K562 (cell line): Measurements from ENCODE around the gene KPNA3. TPM values are rescaled to one million over a fixed set of nuclear protein-coding genes. Genes with fewer than 3 reads are reported as not detected.

Source experiments
- ATAC-seq: fragments of 200-7000 bp; cut with Tn5 transposase; 3 replicates; pipeline ENCODE4 v1.9.1; 2020; ENCODE audit warnings: moderate library complexity
- Bru-seq: library from RNA; stranded (reverse); fragments of 400-500 nt; gene quantifications from one replicate; lab custom pipeline; 2021; lab: Mats Ljungman, UMichigan
- BruChase-seq, 2 experiments: library from RNA; stranded (reverse); fragments of 400-500 nt; gene quantifications; one replicate each; lab custom pipeline; 2021; lab: Mats Ljungman, UMichigan
- BruUV-seq: library from RNA; stranded (reverse); fragments of 400-500 nt; replicated peaks from 2 replicates; lab custom pipeline; 2021; lab: Mats Ljungman, UMichigan
- CTCF ChIA-PET: fragments of 300-600 bp; formaldehyde crosslinking; extraction: SDS; loops from one replicate; lab custom pipeline; 2021; ENCODE audit warnings: low intra/inter-chr PET ratio; lab: Yijun Ruan, JAX
- POLR2A ChIA-PET: fragments of 300-600, 350-650 bp; sonication (Branson Sonifier 250); formaldehyde crosslinking; extraction: SDS; loops from one replicate; lab custom pipeline; 2021; ENCODE audit warnings: antibody characterized with exemption, inconsistent platforms; lab: Yijun Ruan, JAX
- DNase-seq, 4 experiments: peaks; one replicate each; pipeline versions ENCODE4 v3.0.0 to v3.0.0-alpha.2; 2011 to 2018; ENCODE audit warnings: low spot score in 3 of 4, mixed read lengths in 3 of 4; ENCODE audit errors: extremely low read depth in 1 of 4
- FAIRE-seq: peaks from 2 replicates; lab custom pipeline; 2011; peaks lifted over from hg19 to GRCh38; lab: Jason Lieb, UNC
- H2AFZ ChIP-seq: 2 replicates; pipeline ENCODE4 v1.6.0; 2011; ENCODE audit warnings: low read depth, low read length, control low read depth, inconsistent platforms
- H3K27ac ChIP-seq: fragments of 200-600 bp; 3 replicates; pipeline ENCODE4 v1.8.0; 2011; ENCODE audit warnings: low read depth, mild to moderate bottlenecking, control low read depth, inconsistent platforms, low read length, moderate library complexity, mixed read lengths; ENCODE audit errors: extremely low read depth
- H3K27me3 ChIP-seq, 2 experiments: fragments of 300-600 bp in 1 of 2; 2 replicates in 1 of 2; 3 replicates in 1 of 2; pipeline versions ENCODE4 v1.6.0 to v1.8.0; 2011; ENCODE audit warnings: inconsistent platforms in 2 of 2, low read length in 2 of 2, mild to moderate bottlenecking in 1 of 2, mixed read lengths in 1 of 2, moderate library complexity in 1 of 2; ENCODE audit not compliant: control insufficient read depth in 2 of 2, insufficient read depth in 2 of 2
- H3K36me3 ChIP-seq: fragments of 300-600 bp; 3 replicates; pipeline ENCODE4 v1.8.0; 2011; ENCODE audit warnings: mild to moderate bottlenecking, low read length, inconsistent platforms; ENCODE audit not compliant: control insufficient read depth, insufficient read depth
- H3K4me1 ChIP-seq, 2 experiments: fragments of 200-600 bp in 1 of 2; replicated peaks in 1 of 2; 2 replicates in 1 of 2; 3 replicates in 1 of 2; pipeline versions ENCODE4 v1.5.1 to v1.8.0; 2011; ENCODE audit warnings: inconsistent platforms in 2 of 2, low read length in 2 of 2, mild to moderate bottlenecking in 1 of 2, mixed read lengths in 1 of 2, moderate library complexity in 1 of 2; ENCODE audit not compliant: control insufficient read depth in 2 of 2, insufficient read depth in 2 of 2
- H3K4me2 ChIP-seq: 2 replicates; pipeline ENCODE4 v1.6.1; 2011; ENCODE audit warnings: low read length, control low read depth, inconsistent platforms, mixed read lengths; ENCODE audit not compliant: insufficient read depth
- H3K4me3 ChIP-seq: fragments of 200-600 bp; sonication (generic), shearing (Covaris generic); 2 replicates; pipeline ENCODE4 v1.5.1; 2016; ENCODE audit warnings: control low read depth, inconsistent platforms
- H3K79me2 ChIP-seq: fragments of 200-600 bp; 3 replicates; pipeline ENCODE4 v1.8.0; 2011; ENCODE audit warnings: low read length, inconsistent platforms; ENCODE audit not compliant: control insufficient read depth, insufficient read depth
- H3K9ac ChIP-seq, 2 experiments: 2 replicates each; pipeline versions ENCODE4 v1.6.0 to v1.6.1; 2011; ENCODE audit warnings: low read depth in 2 of 2, low read length in 2 of 2, control low read depth in 1 of 2, inconsistent platforms in 1 of 2, mild to moderate bottlenecking in 1 of 2, mixed read lengths in 1 of 2; ENCODE audit not compliant: insufficient read depth in 1 of 2
- H3K9me1 ChIP-seq: one replicate; pipeline ENCODE4 v1.6.0; 2011; ENCODE audit warnings: inconsistent platforms, mild to moderate bottlenecking, low read length, moderate library complexity; ENCODE audit not compliant: control insufficient read depth, insufficient read depth
- H3K9me3 ChIP-seq: replicated peaks from 2 replicates; pipeline ENCODE4 v1.5.1; 2011; ENCODE audit warnings: low read depth, low read length, inconsistent platforms; ENCODE audit not compliant: control insufficient read depth, insufficient read depth
- H4K20me1 ChIP-seq: replicated peaks from 2 replicates; pipeline ENCODE4 v1.6.1; 2011; ENCODE audit warnings: low read length, inconsistent platforms, mixed read lengths; ENCODE audit not compliant: control insufficient read depth, insufficient read depth
- CHD1 ChIP-seq: fragments of 200-600 bp; sonication (generic); IDR thresholded peaks from one replicate; pipeline ENCODE4 v1.6.1; 2012; ENCODE audit warnings: mild to moderate bottlenecking, moderate library complexity, low read length, inconsistent platforms
- HCFC1 ChIP-seq: IDR thresholded peaks from 2 replicates; pipeline ENCODE4 v1.6.1; 2012; ENCODE audit warnings: low read depth, low read length, improper control_type of control experiment
- MCM3 ChIP-seq: fragments of 450-650 bp; IDR thresholded peaks from 2 replicates; pipeline ENCODE4 v1.6.1; 2016
- NRF1 ChIP-seq, 2 experiments: fragments of 450-650 bp; IDR thresholded peaks in 1 of 2; conservative IDR thresholded peaks in 1 of 2; 2 replicates each; pipeline ENCODE4 v1.6.1; 2014; ENCODE audit warnings: mild to moderate bottlenecking in 2 of 2
- PHF8 ChIP-seq: fragments of 200-600 bp; sonication (generic); IDR thresholded peaks from 2 replicates; pipeline ENCODE4 v1.6.1; 2012; ENCODE audit warnings: mixed run types, mild to moderate bottlenecking, inconsistent platforms, low read length, moderate library complexity, borderline replicate concordance
- POLR2AphosphoS5 ChIP-seq: IDR thresholded peaks from 2 replicates; pipeline ENCODE4 v1.6.1; 2011; ENCODE audit warnings: mild to moderate bottlenecking, low read depth, low read length, moderate library complexity; ENCODE audit not compliant: control insufficient read depth, insufficient read depth
- SNAPC5 ChIP-seq: fragments of 250-450 bp; sonication (Bioruptor Pico); IDR thresholded peaks from 2 replicates; pipeline ENCODE4 v1.8.0; 2021; ENCODE audit warnings: moderate library complexity, mild to moderate bottlenecking, inconsistent platforms
- ZBTB5 ChIP-seq: fragments of 450-650 bp; IDR thresholded peaks from 2 replicates; pipeline ENCODE4 v1.6.1; 2017; ENCODE audit warnings: antibody characterized with exemption
- ZFX ChIP-seq: sonication (generic); formaldehyde crosslinking; IDR thresholded peaks from 2 replicates; pipeline ENCODE4 v1.8.0; 2022; ENCODE audit warnings: mild to moderate bottlenecking, missing genetic modification reagents, moderate library complexity
- WGBS: fragments of 100-300 bp; shearing (Covaris generic); methylation state at CpG from one replicate; pipeline ENCODE4 v1.1.6; 2016; ENCODE audit warnings: low coverage, mixed read lengths; ENCODE audit not compliant: insufficient coverage; ENCODE audit errors: missing lambda C conversion rate; 5-methylcytosine and 5-hydroxymethylcytosine counted together
- in situ Hi-C: fragments of 300-500 bp; cut with MboI; formaldehyde crosslinking; loops from 4 replicates; pipeline ENCODE4 v1.15.0; 2018; ENCODE audit warnings: inconsistent platforms, mixed read lengths
- intact Hi-C: fragments of 100-400 bp; cut with micrococcal nuclease; formaldehyde crosslinking; loops from 2 replicates; pipeline ENCODE4 v1.14.2; 2022
- long read RNA-seq, 3 experiments: library from polyadenylated mRNA in 2 of 3; library from RNA in 1 of 3; unstranded in 2 of 3; stranded (forward) in 1 of 3; transcript quantifications; one replicate each; pipeline ENCODE4 v2.0.0, GENCODE V29; 2019 to 2022
- polyA minus RNA-seq, 3 experiments: library from RNA; depleted of rRNA, polyadenylated mRNA; stranded (reverse); fragments of >200 nt; gene quantifications; 2 replicates each; pipeline ENCODE4 v1.2.3, GENCODE V29; 2011
- polyA plus RNA-seq, 8 experiments: library from polyadenylated mRNA; depleted of rRNA in 4 of 8; stranded (reverse) in 5 of 8; unstranded in 3 of 8; fragments of >200 nt; fragmentation: Nextera tagmentation in 2 of 8; fragmentation: Illumina TruSeq in 1 of 8; extraction: Ambion mirVana in 2 of 8; extraction: Trizol in 1 of 8; gene quantifications; 2 replicates each; pipeline versions ENCODE4 v1.2.1 to v1.2.3, GENCODE V29; 2011 to 2014; ENCODE audit warnings: inconsistent platforms in 1 of 8, missing spikeins in 1 of 8
- total RNA-seq, 7 experiments: library from RNA; depleted of rRNA in 6 of 7; stranded (reverse); fragments of >200 nt in 6 of 7; fragmentation: Illumina TruSeq in 2 of 7; extraction: Trizol in 2 of 7; gene quantifications; 2 replicates each; pipeline versions ENCODE4 v1.2.1 to v1.2.3, GENCODE V29; 2011 to 2021; ENCODE audit warnings: low replicate concordance in 1 of 7
- TF ChIP-seq, protein P1 (sequence below): fragments of 250-450 bp; sonication (Bioruptor Pico); IDR thresholded peaks from 2 replicates; pipeline ENCODE4 v1.4.0; 2020; ENCODE audit warnings: mild to moderate bottlenecking

Gene KPNA3
- total RNA-seq (2011; cell fraction: chromatin; rRNA removed; ENCODE audit: low replicate concordance): 3.7 and 11.6 TPM in 2 replicates
- total RNA-seq (2011; cell fraction: nucleolus; rRNA removed): 2.7 and 3.4 TPM in 2 replicates
- 5.7 and 8.9 TPM in 2 replicates for total RNA-seq (2011; cell fraction: nucleoplasm; rRNA removed)
- 8.5 and 8.9 TPM in 2 replicates for total RNA-seq (2014; rRNA removed)
- total RNA-seq (2014; rRNA removed; fragmentation: Illumina TruSeq; extraction: Trizol): 17.8 and 19.9 TPM in 2 replicates
- total RNA-seq (2015; rRNA removed; fragmentation: Illumina TruSeq; extraction: Trizol): 15.7 and 15.8 TPM in 2 replicates
- 19.9 and 21.3 TPM in 2 replicates for total RNA-seq (2021)
- polyA plus RNA-seq (2011; rRNA removed): 10.0 and 17.9 TPM in 2 replicates
- 6.1 and 10.0 TPM in 2 replicates for polyA plus RNA-seq (2011; cell fraction: cytosol; rRNA removed)
- polyA plus RNA-seq (2011; cell fraction: nucleus; rRNA removed): 4.4 and 6.8 TPM in 2 replicates
- polyA plus RNA-seq (2012): 12.5 and 16.2 TPM in 2 replicates
- 19.7 and 23.4 TPM in 2 replicates for polyA plus RNA-seq (2014; fragmentation: Illumina TruSeq; extraction: Trizol)
- 10 to 100 TPM in 1 of 2 experiments, 1 to 10 TPM in 1; 10.0 to 11.0 TPM for polyA plus RNA-seq (2014; fragmentation: Nextera tagmentation; extraction: Ambion mirVana)
- 10.7 and 10.8 TPM in 2 replicates for polyA plus RNA-seq (2014; rRNA removed)
- polyA minus RNA-seq (2011; rRNA and poly(A)+ RNA removed): 22.3 and 24.5 TPM in 2 replicates
- polyA minus RNA-seq (2011; cell fraction: cytosol; rRNA and poly(A)+ RNA removed): 10.8 and 14.4 TPM in 2 replicates
- 2.6 and 5.4 TPM in 2 replicates for polyA minus RNA-seq (2011; cell fraction: nucleus; rRNA and poly(A)+ RNA removed)
- Bru-seq, nascent RNA: percentile 73 among the genes with signal in this experiment
- percentile 78 among the genes with signal in this experiment for BruChase-seq, experiment 1, labeled RNA remaining after a 2-hour chase
- percentile 79 among the genes with signal in this experiment for BruChase-seq, experiment 2, labeled RNA remaining after a 6-hour chase
- long read RNA-seq, experiment 1, full-length matches to known transcripts: 77 of 101 reads
- long read RNA-seq, experiment 1, partial matches to known transcripts: 7 of 101 reads
- long read RNA-seq, experiment 1, other reads (novel, unspliced or antisense): 17 of 101 reads
- long read RNA-seq, experiment 2, full-length matches to known transcripts: 3 of 18 reads
- long read RNA-seq, experiment 2, partial matches to known transcripts: 1 of 18 reads
- long read RNA-seq, experiment 2, other reads (novel, unspliced or antisense): 14 of 18 reads
- long read RNA-seq, experiment 3, full-length matches to known transcripts: 18 of 20 reads
- long read RNA-seq, experiment 3, partial matches to known transcripts: 2 of 20 reads
- long read RNA-seq, experiment 3, other reads (novel, unspliced or antisense): 0 of 20 reads

GRCh38 chr13:49792550-49793324 lies at the start of gene KPNA3:
TSS of gene KPNA3 (minus strand) at chr13:49792682. CDS start at chr13:49792506, 176 bp downstream.
- Histone ChIP-seq H3K9me3 (no peaks in the 10 kb centered on the region), H3K36me3 (peaks cover 7% of the 10 kb centered on the region; the same call in 1 of the 3 replicates), H3K4me3 (peak within 1 kb of the TSS; percentile 78), H4K20me1 (no peaks in the 10 kb centered on the region), H2AFZ (peak within 1 kb of the TSS; percentile 99), H3K4me2 (peak within 1 kb of the TSS; percentile 91), H3K9ac (peak within 1 kb of the TSS; percentile 82 to 97), H3K9me1 (no peaks in the 10 kb centered on the region), H3K79me2 (peaks cover 45% of the 10 kb centered on the region), H3K4me1 (peaks cover 21 to 22% of the 10 kb centered on the region in 2 experiments; a peak in 4 of 5 replicates), H3K27me3 (no peaks in the 10 kb centered on the region), H3K27ac (peak within 1 kb of the TSS; percentile 96)
- intact Hi-C loops (loop anchor here (1.0 to 5.0 kb wide), 3 partner anchors 29 to 140 kb away; no protein-coding TSS in a partner anchor), in situ Hi-C loops (no loop called here)
- no TSS peak for BruUV-seq
- FAIRE-seq (peak; percentile 84), DNase-seq (peak; percentile 85 to 94 (median 88)), ATAC-seq (peak; percentile 93)
- POLR2A ChIA-PET: interaction anchor here (0.6 to 1.4 kb wide), 13 partner anchors 9 to 487 kb away, joined by 3 to 6 read pairs (median 3); partner anchors contain the start of gene TRIM13
- CTCF ChIA-PET: interaction anchor here (0.7 kb wide), 1 partner anchor 55 kb away, joined by 3 read pairs; no protein-coding TSS in a partner anchor
- under 1% methylated on average over 37 of the region's 71 CpGs for WGBS
- TF ChIP-seq PHF8 (peak; percentile 73; the same call in 1 of the 2 replicates), ZBTB5 (no peak), HCFC1 (peak; percentile 79), SNAPC5 (CRISPR knock-in tag) (no peak), POLR2AphosphoS5 (peak; percentile 42; the same call in 1 of the 2 replicates), ZFX (peak; percentile 44; the same call in 1 of the 2 replicates), MCM3 (no peak), CHD1 (peak; percentile 7), NRF1 (conservative IDR thresholded peaks at IDR 0.05 in 1 of 2, IDR thresholded peaks at IDR 0.05 in 1 of 2) (peak; percentile 82 to 84)
- TF ChIP-seq, protein P1, sequence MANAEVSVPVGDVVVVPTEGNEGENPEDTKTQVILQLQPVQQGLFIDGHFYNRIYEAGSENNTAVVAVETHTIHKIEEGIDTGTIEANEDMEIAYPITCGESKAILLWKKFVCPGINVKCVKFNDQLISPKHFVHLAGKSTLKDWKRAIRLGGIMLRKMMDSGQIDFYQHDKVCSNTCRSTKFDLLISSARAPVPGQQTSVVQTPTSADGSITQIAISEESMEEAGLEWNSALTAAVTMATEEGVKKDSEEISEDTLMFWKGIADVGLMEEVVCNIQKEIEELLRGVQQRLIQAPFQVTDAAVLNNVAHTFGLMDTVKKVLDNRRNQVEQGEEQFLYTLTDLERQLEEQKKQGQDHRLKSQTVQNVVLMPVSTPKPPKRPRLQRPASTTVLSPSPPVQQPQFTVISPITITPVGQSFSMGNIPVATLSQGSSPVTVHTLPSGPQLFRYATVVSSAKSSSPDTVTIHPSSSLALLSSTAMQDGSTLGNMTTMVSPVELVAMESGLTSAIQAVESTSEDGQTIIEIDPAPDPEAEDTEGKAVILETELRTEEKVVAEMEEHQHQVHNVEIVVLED: peak; percentile 39; the same call in 1 of the 2 replicates
